Measurements from ENCODE around the gene ROR1.

Gene ROR1

DNA sequence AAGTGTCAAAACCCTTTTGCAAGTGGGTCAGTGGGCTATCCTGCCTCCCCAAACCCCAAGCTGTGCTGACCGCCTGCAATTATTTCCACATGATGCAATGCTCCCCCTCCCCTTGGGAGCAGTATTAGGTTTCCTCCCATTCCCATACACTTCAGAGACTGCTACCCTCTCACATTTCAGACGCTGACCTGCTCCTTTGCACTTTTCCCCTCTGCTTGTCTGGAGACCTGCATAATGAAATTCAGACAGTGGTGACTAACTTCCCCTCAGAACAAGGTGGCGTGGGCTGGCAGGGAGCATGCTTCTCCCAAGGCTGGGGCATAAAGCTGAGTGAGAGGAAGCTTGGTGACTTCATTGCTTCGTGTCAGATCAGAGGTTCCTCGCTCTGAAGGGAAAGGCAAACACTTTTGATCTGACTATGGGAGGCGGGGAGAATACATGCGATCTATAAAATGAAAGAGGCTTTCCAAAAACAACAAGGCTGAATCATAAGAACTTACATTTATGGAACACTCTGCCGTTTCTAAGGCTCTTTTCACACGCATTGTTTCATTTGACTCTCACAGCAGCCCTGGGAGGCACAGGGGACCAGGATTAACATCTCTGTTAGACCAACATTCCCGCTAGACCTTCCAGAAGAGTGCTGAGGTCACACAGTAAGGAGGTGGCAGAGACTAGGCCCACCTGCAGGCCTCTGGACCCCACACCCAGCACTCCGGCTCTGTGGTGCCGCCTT, 27.5 kb upstream of the ROR1 start:
- no peak for TF ChIP-seq JUND (IDR thresholded peaks at IDR 0.05; ENCODE audit: low read depth)
- no peak for DNase-seq (ENCODE audit: low read depth in 1 of 2, low spot score in 1 of 2)

DNA sequence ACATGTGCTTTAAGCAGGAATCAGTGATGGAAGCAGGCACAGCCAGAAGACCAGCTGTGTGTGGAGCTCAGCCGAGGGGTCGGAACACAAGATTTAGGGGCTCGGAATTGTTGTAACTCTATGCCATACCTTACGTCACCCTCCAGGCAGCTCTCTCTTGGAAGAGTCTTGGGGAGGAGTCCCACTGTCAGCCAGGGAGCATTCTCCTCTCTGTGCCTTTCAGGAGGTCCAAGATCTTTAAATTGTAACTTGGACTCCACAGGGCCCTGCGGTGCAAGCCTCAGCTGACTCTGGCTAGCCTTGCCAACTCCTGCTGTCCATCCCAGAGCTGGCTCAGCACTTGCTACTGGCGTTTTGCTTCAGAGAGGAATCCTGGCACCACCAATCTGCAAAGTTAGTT, 26.4 kb upstream of the ROR1 start:
- no peak for DNase-seq (ENCODE audit: low read depth in 1 of 2, low spot score in 1 of 2)
- no peak for TF ChIP-seq JUND (IDR thresholded peaks at IDR 0.05; ENCODE audit: low read depth)
- in situ Hi-C loops (cut with HindIII; ENCODE audit: low pct_unique_long_range_greater_than_20kb, low sequenced_read_pairs), result no loop called here

More for the DNA sequence above, 27.5 kb upstream of the ROR1 start:
- in situ Hi-C loops (cut with HindIII; ENCODE audit: low pct_unique_long_range_greater_than_20kb, low sequenced_read_pairs), result no loop called here

DNA sequence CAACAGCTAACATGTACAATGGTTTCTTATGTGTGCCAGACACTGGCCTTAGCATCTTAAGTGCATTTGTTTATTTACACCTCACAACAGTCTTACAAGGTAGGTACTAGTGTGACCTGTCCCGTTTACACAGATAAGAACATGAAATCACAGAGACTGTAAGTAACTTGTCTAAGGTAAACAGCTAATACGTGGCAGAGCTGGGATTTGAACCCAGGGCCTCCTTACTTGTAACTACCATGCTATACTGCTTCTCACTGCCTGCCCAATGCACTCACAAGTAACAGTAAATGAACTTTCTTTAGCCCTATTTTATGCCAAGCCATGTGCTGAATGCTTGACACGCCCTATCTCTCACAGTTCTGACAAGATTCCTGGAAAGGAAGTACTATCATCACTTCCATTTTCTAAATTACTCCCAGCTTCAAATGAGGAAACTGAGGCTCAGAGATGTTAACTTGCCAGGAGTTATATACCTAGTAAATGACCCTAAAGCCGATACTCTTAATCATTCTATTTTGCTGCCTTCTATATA, 25.7 kb upstream of the ROR1 start:
- TF ChIP-seq JUND (IDR thresholded peaks at IDR 0.05; ENCODE audit: low read depth), result no peak
- in situ Hi-C loops (cut with HindIII; ENCODE audit: low pct_unique_long_range_greater_than_20kb, low sequenced_read_pairs), result no loop called here
- no peak for DNase-seq (ENCODE audit: low read depth in 1 of 2, low spot score in 1 of 2)

DNA sequence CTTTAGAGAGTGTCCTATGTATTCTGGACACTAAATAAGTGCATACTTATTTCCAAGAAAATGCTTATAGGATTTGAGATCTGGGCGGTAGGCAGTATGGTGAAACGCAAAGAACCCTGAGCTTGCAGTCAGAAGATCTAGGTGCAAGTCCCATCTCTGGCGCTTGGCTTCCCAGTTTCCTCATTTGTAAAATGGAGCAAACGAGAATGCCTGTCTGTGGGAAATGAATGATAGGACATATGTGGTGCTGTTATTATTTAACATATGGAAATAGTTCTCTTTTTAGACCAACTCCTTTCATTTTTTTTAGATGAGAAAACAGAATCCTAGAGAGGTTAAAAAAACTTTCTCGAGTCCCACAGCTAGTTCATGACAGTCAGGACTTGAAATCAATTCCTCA, 25.2 kb upstream of the ROR1 start:
- no peak for DNase-seq (ENCODE audit: low read depth in 1 of 2, low spot score in 1 of 2)
- in situ Hi-C loops (cut with HindIII; ENCODE audit: low pct_unique_long_range_greater_than_20kb, low sequenced_read_pairs), result no loop called here
- no peak for TF ChIP-seq JUND (IDR thresholded peaks at IDR 0.05; ENCODE audit: low read depth)

DNA sequence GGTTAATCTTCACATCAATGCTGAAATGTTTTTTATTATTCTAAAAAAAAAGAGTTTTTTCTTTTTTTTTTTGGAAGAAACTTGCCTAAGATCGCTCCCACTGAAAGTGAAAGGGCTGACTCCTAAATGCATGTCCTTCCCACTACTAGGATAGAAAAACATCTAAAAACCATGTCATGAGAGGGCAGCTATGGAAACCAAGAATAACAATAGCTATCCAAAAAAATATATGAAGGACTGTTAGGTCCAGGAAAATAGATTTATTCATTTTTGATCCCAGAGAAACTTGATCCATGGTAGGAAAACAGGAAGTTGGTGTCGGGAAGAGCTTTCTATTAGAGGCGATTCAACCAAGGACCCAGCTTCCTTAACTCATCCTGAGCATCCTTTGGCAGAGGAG, 23.1 kb upstream of the ROR1 start:
- no peak for DNase-seq (ENCODE audit: low read depth in 1 of 2, low spot score in 1 of 2)
- in situ Hi-C loops (cut with HindIII; ENCODE audit: low pct_unique_long_range_greater_than_20kb, low sequenced_read_pairs), result no loop called here
- no peak for TF ChIP-seq JUND (IDR thresholded peaks at IDR 0.05; ENCODE audit: low read depth)

DNA sequence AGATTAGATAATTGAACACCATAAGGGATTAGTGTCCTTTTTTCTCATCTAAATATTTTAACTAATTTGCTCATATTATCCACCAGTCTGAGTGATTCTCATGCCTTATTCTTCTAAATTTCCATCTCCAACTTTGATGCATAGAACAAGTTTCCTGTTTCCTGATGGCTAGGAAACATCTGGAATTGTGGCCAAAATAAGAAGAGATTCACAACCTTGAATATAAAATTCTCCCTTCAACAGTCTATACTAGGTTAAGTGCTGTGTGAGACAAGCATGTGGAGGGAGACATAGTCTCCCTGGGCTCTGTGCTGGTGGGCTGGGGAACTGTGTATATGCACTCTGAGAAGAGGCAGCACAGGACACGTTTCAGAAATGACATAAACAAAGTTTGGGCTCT, 21.6 kb upstream of the ROR1 start:
- no peak for DNase-seq (ENCODE audit: low read depth in 1 of 2, low spot score in 1 of 2)
- no peak for TF ChIP-seq JUND (IDR thresholded peaks at IDR 0.05; ENCODE audit: low read depth)
- in situ Hi-C loops (cut with HindIII; ENCODE audit: low pct_unique_long_range_greater_than_20kb, low sequenced_read_pairs), result no loop called here

DNA sequence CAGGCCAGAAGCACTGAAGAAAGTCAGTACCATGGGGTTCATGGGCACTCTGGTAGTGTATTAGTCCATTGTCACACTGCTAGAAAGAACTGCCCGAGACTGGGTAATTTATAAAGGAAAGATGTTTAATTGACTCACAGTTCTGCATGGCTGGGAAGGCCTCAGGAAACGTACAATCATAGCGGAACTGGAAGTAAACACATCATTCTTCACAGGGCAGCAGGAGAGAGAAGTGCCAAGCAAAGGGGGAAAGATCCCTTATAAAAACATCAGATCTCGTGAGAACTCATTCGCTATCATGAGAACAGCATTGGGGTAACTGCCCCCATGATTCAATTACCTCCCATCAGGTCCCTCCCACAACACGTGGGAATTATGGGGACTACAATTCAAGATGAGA, 20.2 kb upstream of the ROR1 start:
- no peak for DNase-seq (ENCODE audit: low read depth in 1 of 2, low spot score in 1 of 2)
- TF ChIP-seq JUND (IDR thresholded peaks at IDR 0.05; ENCODE audit: low read depth), result no peak
- in situ Hi-C loops (cut with HindIII; ENCODE audit: low pct_unique_long_range_greater_than_20kb, low sequenced_read_pairs), result no loop called here

DNA sequence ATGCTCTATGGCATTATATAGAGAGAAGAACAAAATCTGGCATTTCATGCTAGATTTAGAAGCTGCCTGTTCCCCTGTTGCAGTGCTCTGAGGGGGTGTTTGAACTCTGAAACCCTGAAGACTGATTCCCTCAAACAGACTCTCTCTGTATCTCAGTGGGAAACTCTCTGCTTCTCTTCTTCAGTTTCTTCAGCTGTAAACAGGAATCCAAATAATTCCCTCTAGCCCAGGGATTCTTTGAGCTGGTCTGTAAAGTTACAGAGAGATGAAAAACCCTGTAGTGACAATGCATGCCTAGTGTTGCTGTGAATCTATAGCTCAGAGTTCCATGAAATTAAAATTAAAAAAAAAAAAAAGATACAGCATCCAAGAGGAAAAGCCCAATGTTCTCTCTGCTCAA, 17.0 kb upstream of the ROR1 start:
- in situ Hi-C loops (cut with HindIII; ENCODE audit: low pct_unique_long_range_greater_than_20kb, low sequenced_read_pairs), result no loop called here
- no peak for TF ChIP-seq JUND (IDR thresholded peaks at IDR 0.05; ENCODE audit: low read depth)
- DNase-seq (ENCODE audit: low read depth in 1 of 2, low spot score in 1 of 2), result no peak

DNA sequence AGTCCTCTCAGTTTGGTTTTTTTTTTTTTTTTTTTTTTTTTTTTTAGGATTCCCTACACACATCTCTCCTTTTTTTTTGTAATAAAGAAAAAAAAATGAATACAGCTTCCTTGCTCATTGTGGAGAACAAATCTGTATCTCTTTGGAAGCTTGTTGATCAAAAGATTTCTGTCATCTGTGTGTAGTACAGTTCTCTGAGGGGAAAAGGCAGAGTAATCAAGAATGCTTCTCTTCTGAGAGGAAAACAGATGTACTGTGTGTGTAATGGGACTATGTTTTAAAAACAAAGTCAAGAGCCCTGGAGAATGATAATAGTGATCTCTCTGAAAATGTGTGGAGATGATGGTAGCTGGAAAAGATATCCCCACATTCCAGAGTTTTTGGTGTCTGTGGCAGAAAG, 16.5 kb upstream of the ROR1 start:
- TF ChIP-seq JUND (IDR thresholded peaks at IDR 0.05; ENCODE audit: low read depth), result no peak
- in situ Hi-C loops (cut with HindIII; ENCODE audit: low pct_unique_long_range_greater_than_20kb, low sequenced_read_pairs), result no loop called here
- no peak for DNase-seq (ENCODE audit: low read depth in 1 of 2, low spot score in 1 of 2)

DNA sequence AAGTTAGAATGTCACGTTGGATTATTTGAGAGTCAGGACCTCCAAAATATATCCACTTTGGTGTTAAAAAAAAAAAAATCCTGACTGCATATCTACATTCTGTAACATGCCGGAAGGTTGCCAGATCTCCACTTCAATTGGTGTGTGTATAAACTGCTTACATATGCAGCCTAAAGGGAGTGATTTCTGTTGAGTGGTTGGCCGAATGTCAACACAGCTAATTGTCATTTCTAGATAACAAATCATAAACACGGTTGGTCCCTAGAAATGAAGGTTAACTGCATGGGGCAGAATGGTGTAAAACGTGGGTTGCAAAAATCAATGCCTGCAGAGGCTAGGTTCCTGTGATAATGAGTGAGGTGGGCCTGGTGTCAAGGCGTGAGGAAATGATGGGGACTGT, 15.0 kb upstream of the ROR1 start:
- no peak for TF ChIP-seq JUND (IDR thresholded peaks at IDR 0.05; ENCODE audit: low read depth)
- DNase-seq (ENCODE audit: low read depth in 1 of 2, low spot score in 1 of 2), result no peak
- in situ Hi-C loops (cut with HindIII; ENCODE audit: low pct_unique_long_range_greater_than_20kb, low sequenced_read_pairs), result no loop called here

DNA sequence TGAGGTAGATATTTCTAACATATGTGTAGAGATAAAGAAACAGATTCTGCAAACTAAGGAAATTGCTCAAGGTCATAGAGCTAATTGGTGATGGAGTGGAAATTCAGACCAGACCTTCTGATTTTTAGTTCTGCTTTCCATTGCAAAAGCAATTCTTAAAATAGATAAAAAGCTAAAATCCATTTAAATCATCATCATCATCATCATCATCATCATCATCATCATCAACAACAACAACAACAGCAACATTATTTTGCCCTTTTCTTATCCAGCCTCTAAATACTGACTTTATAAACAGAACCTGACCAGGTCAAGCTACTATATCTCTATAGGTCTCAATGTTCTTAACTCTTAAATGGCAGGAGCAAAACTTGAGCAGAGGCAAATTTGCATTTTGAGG, 14.0 kb upstream of the ROR1 start:
- in situ Hi-C loops (cut with HindIII; ENCODE audit: low pct_unique_long_range_greater_than_20kb, low sequenced_read_pairs), result no loop called here
- TF ChIP-seq JUND (IDR thresholded peaks at IDR 0.05; ENCODE audit: low read depth), result no peak
- DNase-seq (ENCODE audit: low read depth in 1 of 2, low spot score in 1 of 2), result no peak

DNA sequence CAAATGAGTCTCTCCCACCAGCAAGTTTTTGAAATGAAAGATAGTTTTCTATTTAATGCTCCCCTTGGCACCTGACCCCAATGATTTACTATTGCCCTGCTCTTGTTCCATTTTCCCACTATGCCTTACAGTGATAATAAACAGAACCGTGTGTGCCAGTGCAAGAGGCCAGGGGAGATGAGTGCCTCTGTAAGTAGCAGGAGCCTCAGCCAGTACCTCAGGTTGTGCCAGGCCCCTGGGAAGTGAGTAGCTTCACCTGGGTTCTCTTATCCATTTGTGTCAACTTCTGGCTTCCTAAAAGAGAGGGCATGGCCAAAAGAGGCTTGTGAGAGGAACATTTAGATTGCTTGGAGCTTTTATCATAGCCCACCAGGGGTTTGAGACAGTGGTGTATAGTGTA, 3.4 kb upstream of the ROR1 start:
- DNase-seq (ENCODE audit: low read depth in 1 of 2, low spot score in 1 of 2), result no peak
- no peak for TF ChIP-seq JUND (IDR thresholded peaks at IDR 0.05; ENCODE audit: low read depth)
- in situ Hi-C loops (cut with HindIII; ENCODE audit: low pct_unique_long_range_greater_than_20kb, low sequenced_read_pairs), result no loop called here

DNA sequence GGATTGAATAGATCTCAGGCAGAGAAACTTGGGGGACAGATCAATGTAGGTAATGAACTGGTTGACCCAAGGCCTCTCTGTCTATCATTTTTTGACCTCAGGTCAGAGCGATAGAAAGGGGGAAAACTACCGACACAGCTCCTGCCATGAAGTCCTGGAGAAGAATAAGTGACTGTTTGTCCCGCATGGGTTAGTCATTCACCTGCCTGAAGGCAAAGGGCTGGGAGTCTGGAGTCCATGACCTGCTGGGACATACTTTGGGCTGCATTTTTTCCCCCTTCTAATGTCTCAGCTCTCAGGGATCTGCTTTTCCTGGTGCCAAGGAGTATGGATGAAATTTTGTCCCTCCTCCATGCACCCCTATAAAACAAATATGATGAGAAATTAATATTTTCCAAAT, 1.6 kb upstream of the ROR1 start:
- in situ Hi-C loops (cut with HindIII; ENCODE audit: low pct_unique_long_range_greater_than_20kb, low sequenced_read_pairs), result no loop called here
- TF ChIP-seq JUND (IDR thresholded peaks at IDR 0.05; ENCODE audit: low read depth), result no peak
- no peak for DNase-seq (ENCODE audit: low read depth in 1 of 2, low spot score in 1 of 2)

DNA sequence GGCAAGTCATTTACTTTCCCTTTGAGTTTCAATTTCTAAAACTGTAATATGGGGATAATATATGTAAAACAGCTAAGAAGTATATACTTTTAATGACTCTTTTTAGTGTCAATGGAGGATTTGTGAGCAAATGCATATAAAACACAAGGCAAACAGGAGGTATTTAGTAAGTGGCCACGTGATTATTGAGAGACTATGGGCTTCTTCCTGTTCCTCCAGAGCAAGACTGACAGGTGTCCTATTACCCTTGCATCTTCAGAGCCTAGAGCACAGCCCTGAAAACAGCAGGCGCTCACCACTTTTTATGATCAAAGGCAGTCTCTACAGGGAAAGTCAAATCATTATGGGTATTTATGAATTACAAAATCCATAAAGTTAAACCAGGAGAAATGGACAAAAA, 941 bp upstream of the ROR1 start:
- no peak for TF ChIP-seq JUND (IDR thresholded peaks at IDR 0.05; ENCODE audit: low read depth)
- in situ Hi-C loops (cut with HindIII; ENCODE audit: low pct_unique_long_range_greater_than_20kb, low sequenced_read_pairs), result no loop called here

More for the DNA sequence above, 941 bp upstream of the ROR1 start:
- DNase-seq (ENCODE audit: low read depth in 1 of 2, low spot score in 1 of 2), result no peak
